ENCODE data around the gene GRPEL2. TPM values are rescaled to one million over a fixed set of nuclear protein-coding genes. Genes with fewer than 3 reads are reported as not detected.

The GRPEL2 gene
- total RNA-seq, 1 experiment from 2014 or later, result 47.3 TPM

DNA sequence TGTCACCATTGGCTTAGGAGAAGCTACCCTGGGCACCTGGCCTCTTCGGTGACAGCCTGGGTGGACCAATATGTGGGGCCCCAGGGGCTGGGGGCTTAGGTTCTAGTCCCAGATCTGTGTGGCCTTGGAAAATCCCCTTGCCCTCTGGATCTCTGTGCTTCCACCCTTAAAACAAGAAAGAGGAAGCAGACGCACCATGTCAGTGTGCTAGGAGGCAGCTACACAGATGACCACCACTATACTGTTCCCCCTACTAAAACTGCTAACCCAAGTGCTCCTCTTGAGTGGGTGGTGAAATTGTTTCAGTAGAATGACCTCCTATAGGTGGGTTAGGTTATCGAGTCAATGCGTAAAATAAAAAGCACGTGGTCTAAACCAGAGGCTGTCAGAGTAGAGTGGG lies 42.7 kb upstream of the GRPEL2 start:
- no peaks in the 10 kb centered on the region for H3K36me3 Mint-ChIP-seq (ENCODE audit: insufficient read depth in 1 of 3, low read depth in 3 of 3)
- H3K4ac ChIP-seq (ENCODE audit: low read depth, low read length), result no peak overlapping the region
- H3K9ac ChIP-seq (ENCODE audit: extremely low read depth, insufficient read length, low read length), result no peak overlapping the region
- H3K79me1 ChIP-seq (ENCODE audit: insufficient read depth, low read depth, low read length, poor library complexity, severe bottlenecking), result no peaks in the 10 kb centered on the region
- no peak overlapping the region for H2AK5ac ChIP-seq (ENCODE audit: insufficient read length, low read length)
- H3K9me3 Mint-ChIP-seq, result no peaks in the 10 kb centered on the region
- H3K23me2 ChIP-seq (ENCODE audit: insufficient read length, low read depth, low read length, poor library complexity, severe bottlenecking), result no peaks in the 10 kb centered on the region
- H3K4me3 Mint-ChIP-seq, result no peak overlapping the region
- no peak overlapping the region for H3K56ac ChIP-seq (ENCODE audit: insufficient read length, low read depth, low read length)
- no peak for DNase-seq
- no peaks in the 10 kb centered on the region for H3K9me3 ChIP-seq (ENCODE audit: control insufficient read depth, low read depth, low read length)
- H2BK120ac ChIP-seq (ENCODE audit: low read depth, low read length, poor library complexity, severe bottlenecking), result no peak overlapping the region
- H2BK5ac ChIP-seq (ENCODE audit: insufficient read length, low read length), result no peak overlapping the region
- H3K79me2 ChIP-seq (ENCODE audit: insufficient read depth, low read length), result no peaks in the 10 kb centered on the region
- no peaks in the 10 kb centered on the region; the same call in 1 of the 2 replicates for H3K27me3 Mint-ChIP-seq (ENCODE audit: low read depth)
- no peak overlapping the region for H3K27ac ChIP-seq (ENCODE audit: insufficient read length, low read depth, low read length)
- H3K4me1 Mint-ChIP-seq, result no peaks in the 10 kb centered on the region
- no peaks in the 10 kb centered on the region for H4K20me1 ChIP-seq (ENCODE audit: control insufficient read depth, insufficient read depth, insufficient read length)
- H3K4me2 ChIP-seq (ENCODE audit: insufficient read depth, insufficient read length, low read length), result no peak overlapping the region
- no peak overlapping the region for H2BK12ac ChIP-seq (ENCODE audit: insufficient read length, low read depth, low read length)
- no peak overlapping the region for H2BK15ac ChIP-seq (ENCODE audit: low read depth, low read length)
- H4K5ac ChIP-seq (ENCODE audit: insufficient read length, low read depth, low read length), result no peak overlapping the region
- no peak overlapping the region for H2BK20ac ChIP-seq (ENCODE audit: low read depth, low read length, poor library complexity, severe bottlenecking)
- H3K27ac Mint-ChIP-seq, result no peak overlapping the region
- no peak overlapping the region for H2AFZ ChIP-seq (ENCODE audit: low read length)
- H3K4me1 ChIP-seq (ENCODE audit: insufficient read depth, low read length), result no peaks in the 10 kb centered on the region
- H3T11ph ChIP-seq (ENCODE audit: low read length), result no peak overlapping the region
- H3K18ac ChIP-seq (ENCODE audit: insufficient read length, low read depth, low read length), result no peak overlapping the region
- no peak for TF ChIP-seq CTCF (conservative IDR thresholded peaks at IDR 0.05)
- no peak overlapping the region for H4K8ac ChIP-seq (replicated peaks; ENCODE audit: insufficient read length, low read depth, low read length)
- H3K14ac ChIP-seq (ENCODE audit: insufficient read depth, low read length), result no peak overlapping the region
- WGBS (ENCODE audit: extremely low coverage, insufficient read length, low lambda C conversion rate), result no CpG with 5 or more reads among the region's 5 CpGs
- H4K91ac ChIP-seq (ENCODE audit: insufficient read length, low read depth, low read length), result no peak overlapping the region
- no peaks in the 10 kb centered on the region for H3K27me3 ChIP-seq (ENCODE audit: insufficient read depth, low read length)
- no peak overlapping the region for H3K23ac ChIP-seq (ENCODE audit: insufficient read length, low read depth, low read length)

Measured in H9 (cell line).